ENCODE data around the gene SULT1C3. TPM values are rescaled to one million over a fixed set of nuclear protein-coding genes. Genes with fewer than 3 reads are reported as not detected.

SULT1C3 gene
- total RNA-seq, 1 experiment from 2014 or later, result not detected

GRCh38 chr2:108219688-108220087 lies 20.1 kb upstream of the SULT1C3 start:
- Histone ChIP-seq H3K4me1 (ENCODE audit: insufficient read depth, low read length, poor library complexity, severe bottlenecking) (no peaks in the 10 kb centered on the region), H3K27ac (ENCODE audit: low read depth, low read length, poor library complexity, severe bottlenecking) (no peak overlapping the region), H3K9me3 (ENCODE audit: low read depth, low read length, poor library complexity, severe bottlenecking) (peaks cover 4% of the 10 kb centered on the region), H3K27me3 (replicated peaks; ENCODE audit: insufficient read depth, low read depth, low read length, poor library complexity) (no peaks in the 10 kb centered on the region), H3K4me3 (ENCODE audit: low read depth, low read length, poor library complexity, severe bottlenecking) (no peak overlapping the region), H3K36me3 (ENCODE audit: insufficient read depth, low read length, poor library complexity, severe bottlenecking) (no peaks in the 10 kb centered on the region)
- no peak for DNase-seq (ENCODE audit: low spot score)
- TF ChIP-seq EZH2 (IDR thresholded peaks at IDR 0.05; ENCODE audit: borderline replicate concordance, low read depth, low read length, poor library complexity, severe bottlenecking), result no peak
- no peak for TF ChIP-seq CTCF (conservative IDR thresholded peaks at IDR 0.05; ENCODE audit: low read depth, low read length)
- CTCF ChIA-PET, result no interaction called here
- intact Hi-C loops (cut with micrococcal nuclease; ENCODE audit: unreplicated experiment), result loop anchor here (5.0 kb wide), 1 partner anchor 363 kb away; no protein-coding TSS in a partner anchor
- POLR2A ChIA-PET (ENCODE audit: low non-redundant PET), result no interaction called here
- no TSS peak for BruUV-seq (replicated peaks)

GRCh38 chr2:108220191-108220590 lies 19.6 kb upstream of the SULT1C3 start:
- H3K27ac ChIP-seq (ENCODE audit: low read depth, low read length, poor library complexity, severe bottlenecking), result no peak overlapping the region
- no peaks in the 10 kb centered on the region for H3K36me3 ChIP-seq (ENCODE audit: insufficient read depth, low read length, poor library complexity, severe bottlenecking)
- H3K4me3 ChIP-seq (ENCODE audit: low read depth, low read length, poor library complexity, severe bottlenecking), result no peak overlapping the region
- no peaks in the 10 kb centered on the region for H3K4me1 ChIP-seq (ENCODE audit: insufficient read depth, low read length, poor library complexity, severe bottlenecking)
- BruUV-seq (replicated peaks), result no TSS peak
- H3K9me3 ChIP-seq (ENCODE audit: low read depth, low read length, poor library complexity, severe bottlenecking), result peaks cover 4% of the 10 kb centered on the region
- ChIA-PET POLR2A (ENCODE audit: low non-redundant PET) (no interaction called here), CTCF (no interaction called here)
- intact Hi-C loops (cut with micrococcal nuclease; ENCODE audit: unreplicated experiment), result no loop called here
- no peaks in the 10 kb centered on the region for H3K27me3 ChIP-seq (replicated peaks; ENCODE audit: insufficient read depth, low read depth, low read length, poor library complexity)
- DNase-seq (ENCODE audit: low spot score), result no peak
- no peak for TF ChIP-seq CTCF (conservative IDR thresholded peaks at IDR 0.05; ENCODE audit: low read depth, low read length)

- intact Hi-C loops (cut with micrococcal nuclease; ENCODE audit: unreplicated experiment), result no loop called here
- H3K9me3 ChIP-seq (ENCODE audit: low read depth, low read length, poor library complexity, severe bottlenecking), result peaks cover 4% of the 10 kb centered on the region
- TF ChIP-seq CTCF (conservative IDR thresholded peaks at IDR 0.05; ENCODE audit: low read depth, low read length) (no peak), EZH2 (IDR thresholded peaks at IDR 0.05; ENCODE audit: borderline replicate concordance, low read depth, low read length, poor library complexity, severe bottlenecking) (no peak)
- H3K4me1 ChIP-seq (ENCODE audit: insufficient read depth, low read length, poor library complexity, severe bottlenecking), result no peaks in the 10 kb centered on the region
- DNase-seq (ENCODE audit: low spot score), result no peak
- no peak overlapping the region for H3K4me3 ChIP-seq (ENCODE audit: low read depth, low read length, poor library complexity, severe bottlenecking)
- H3K27me3 ChIP-seq (replicated peaks; ENCODE audit: insufficient read depth, low read depth, low read length, poor library complexity), result no peaks in the 10 kb centered on the region
- H3K36me3 ChIP-seq (ENCODE audit: insufficient read depth, low read length, poor library complexity, severe bottlenecking), result no peaks in the 10 kb centered on the region
- ChIA-PET CTCF (no interaction called here), POLR2A (ENCODE audit: low non-redundant PET) (no interaction called here)
- no TSS peak for BruUV-seq (replicated peaks)
- H3K27ac ChIP-seq (ENCODE audit: low read depth, low read length, poor library complexity, severe bottlenecking), result no peak overlapping the region
These were observed 18.7 kb upstream of the SULT1C3 start for GRCh38 chr2:108220942-108221541.
